Spleen (tissue), 7 donors: ENCODE data around the gene CYYR1.

Experiments
- POLR2AphosphoS5 ChIP-seq, 3 donors: sonication (generic); formaldehyde crosslinking; IDR thresholded peaks; one replicate each; pipeline ENCODE4 v1.5.1; 2017; ENCODE audit warnings: antibody characterized with exemption in 3 of 3
- TF ChIP-seq, protein P1 (sequence below), 11 experiments: fragments of 200-600 bp in 7 of 11; fragments of 450-650 bp in 4 of 11; sonication (generic) in 4 of 11; IDR thresholded peaks in 8 of 11; conservative IDR thresholded peaks in 3 of 11; 1 replicate in 7 of 11; 2 replicates in 4 of 11; pipeline versions ENCODE4 v1.4.0 to v1.8.0; 2016 to 2021; ENCODE audit warnings: antibody characterized with exemption in 11 of 11, inconsistent platforms in 4 of 11, mild to moderate bottlenecking in 1 of 11
- donor health status: DM: no; HTN: no; CAD: no; lungs with moderate emphysema.
- donor health status: DM: no; HTN: no; CAD: no.
- donor health status: DM: no; HTN: no; CAD: no.

DNA sequence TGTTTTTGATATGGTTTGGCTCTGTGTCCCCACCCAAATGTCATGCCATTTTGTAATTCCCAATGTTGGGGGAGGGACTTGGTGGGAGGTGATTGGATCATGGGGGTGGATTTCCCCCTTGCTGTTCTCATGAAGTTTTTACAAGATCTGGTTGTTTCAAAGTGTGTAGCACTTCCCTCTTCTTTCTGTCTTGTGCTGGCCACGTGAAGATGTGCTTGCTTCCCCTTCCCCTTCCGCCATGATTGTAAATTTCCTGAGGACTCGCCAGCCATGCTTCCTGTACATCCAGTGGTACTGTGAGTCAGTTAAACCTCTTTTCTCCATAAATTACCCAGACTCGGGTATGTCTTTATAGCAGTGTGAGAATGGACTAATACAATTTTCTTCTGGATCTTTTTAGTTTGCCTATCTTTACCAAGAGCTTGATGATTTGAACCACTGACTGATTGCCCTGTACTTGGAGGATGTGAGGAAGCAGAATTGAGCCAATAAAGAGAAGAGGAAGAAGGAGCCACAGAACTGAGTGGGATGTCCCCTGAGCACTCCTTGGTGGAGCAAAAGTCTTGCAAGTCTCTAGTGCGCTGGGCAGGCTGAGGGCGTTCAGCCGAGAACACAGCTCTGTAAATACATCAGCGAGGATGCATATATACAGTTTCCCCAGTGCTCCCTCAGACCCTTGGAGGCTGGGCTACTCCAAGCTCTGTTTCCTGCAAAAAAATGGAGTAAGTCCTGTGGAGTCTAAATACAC lies 102.6 kb downstream of the CYYR1 start:
- TF ChIP-seq, protein P1, sequence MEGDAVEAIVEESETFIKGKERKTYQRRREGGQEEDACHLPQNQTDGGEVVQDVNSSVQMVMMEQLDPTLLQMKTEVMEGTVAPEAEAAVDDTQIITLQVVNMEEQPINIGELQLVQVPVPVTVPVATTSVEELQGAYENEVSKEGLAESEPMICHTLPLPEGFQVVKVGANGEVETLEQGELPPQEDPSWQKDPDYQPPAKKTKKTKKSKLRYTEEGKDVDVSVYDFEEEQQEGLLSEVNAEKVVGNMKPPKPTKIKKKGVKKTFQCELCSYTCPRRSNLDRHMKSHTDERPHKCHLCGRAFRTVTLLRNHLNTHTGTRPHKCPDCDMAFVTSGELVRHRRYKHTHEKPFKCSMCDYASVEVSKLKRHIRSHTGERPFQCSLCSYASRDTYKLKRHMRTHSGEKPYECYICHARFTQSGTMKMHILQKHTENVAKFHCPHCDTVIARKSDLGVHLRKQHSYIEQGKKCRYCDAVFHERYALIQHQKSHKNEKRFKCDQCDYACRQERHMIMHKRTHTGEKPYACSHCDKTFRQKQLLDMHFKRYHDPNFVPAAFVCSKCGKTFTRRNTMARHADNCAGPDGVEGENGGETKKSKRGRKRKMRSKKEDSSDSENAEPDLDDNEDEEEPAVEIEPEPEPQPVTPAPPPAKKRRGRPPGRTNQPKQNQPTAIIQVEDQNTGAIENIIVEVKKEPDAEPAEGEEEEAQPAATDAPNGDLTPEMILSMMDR (IDR thresholded peaks at IDR 0.05 in 8 of 11, conservative IDR thresholded peaks at IDR 0.05 in 3 of 11) = no peak
- no peak for TF ChIP-seq POLR2AphosphoS5 (IDR thresholded peaks at IDR 0.05)
